IPS DF 4.7 (cell line): Measurements from ENCODE around the gene CRB2.

Experiments used
- DNase-seq: peaks from one replicate; pipeline ENCODE4 v3.0.0-alpha.2; 2013; ENCODE audit warnings: low spot score; ENCODE audit errors: extremely low read depth

Gene CRB2

GRCh38 chr9:123421186-123421585, 65.2 kb downstream of the CRB2 start:
- no peak for DNase-seq

GRCh38 chr9:123421801-123422455, 65.9 kb downstream of the CRB2 start:
- no peak for DNase-seq

GRCh38 chr9:123422635-123423310, 66.8 kb downstream of the CRB2 start:
- DNase-seq = no peak

- no peak for DNase-seq
Observed at GRCh38 chr9:123423311-123423640, 67.3 kb downstream of the CRB2 start.

- DNase-seq = no peak
Observed at GRCh38 chr9:123424131-123424530, 68.1 kb downstream of the CRB2 start.

GRCh38 chr9:123424552-123425225, 68.7 kb downstream of the CRB2 start:
- DNase-seq = no peak

GRCh38 chr9:123425261-123425821, 69.3 kb downstream of the CRB2 start:
- no peak for DNase-seq

- DNase-seq = no peak
Observed at GRCh38 chr9:123425836-123426365, 69.9 kb downstream of the CRB2 start.

GRCh38 chr9:123426406-123426805, 70.4 kb downstream of the CRB2 start:
- no peak for DNase-seq
